Erythroblast (primary cell): ENCODE results near the gene CLEC4E.

Experiments used
- GATA1 ChIP-seq: IDR thresholded peaks from 2 replicates; pipeline ENCODE4 v1.6.1; 2011; ENCODE audit warnings: low read depth, mild to moderate bottlenecking, control low read depth, low read length, moderate library complexity
- POLR2A ChIP-seq: IDR thresholded peaks from 2 replicates; pipeline ENCODE4 v1.6.1; 2011; ENCODE audit warnings: mild to moderate bottlenecking, low read length

- no peak for TF ChIP-seq GATA1
- no peak for TF ChIP-seq POLR2A
Measured at GRCh38 chr12:8581098-8581784, 40.5 kb upstream of the CLEC4E start.
